Measurements from ENCODE around the gene SNPH.

Gene SNPH

GRCh38 chr20:1337441-1337840, 71.3 kb downstream of the SNPH start:
- TF ChIP-seq NFIC (IDR thresholded peaks at IDR 0.05) = no peak
- TF ChIP-seq, protein P1, sequence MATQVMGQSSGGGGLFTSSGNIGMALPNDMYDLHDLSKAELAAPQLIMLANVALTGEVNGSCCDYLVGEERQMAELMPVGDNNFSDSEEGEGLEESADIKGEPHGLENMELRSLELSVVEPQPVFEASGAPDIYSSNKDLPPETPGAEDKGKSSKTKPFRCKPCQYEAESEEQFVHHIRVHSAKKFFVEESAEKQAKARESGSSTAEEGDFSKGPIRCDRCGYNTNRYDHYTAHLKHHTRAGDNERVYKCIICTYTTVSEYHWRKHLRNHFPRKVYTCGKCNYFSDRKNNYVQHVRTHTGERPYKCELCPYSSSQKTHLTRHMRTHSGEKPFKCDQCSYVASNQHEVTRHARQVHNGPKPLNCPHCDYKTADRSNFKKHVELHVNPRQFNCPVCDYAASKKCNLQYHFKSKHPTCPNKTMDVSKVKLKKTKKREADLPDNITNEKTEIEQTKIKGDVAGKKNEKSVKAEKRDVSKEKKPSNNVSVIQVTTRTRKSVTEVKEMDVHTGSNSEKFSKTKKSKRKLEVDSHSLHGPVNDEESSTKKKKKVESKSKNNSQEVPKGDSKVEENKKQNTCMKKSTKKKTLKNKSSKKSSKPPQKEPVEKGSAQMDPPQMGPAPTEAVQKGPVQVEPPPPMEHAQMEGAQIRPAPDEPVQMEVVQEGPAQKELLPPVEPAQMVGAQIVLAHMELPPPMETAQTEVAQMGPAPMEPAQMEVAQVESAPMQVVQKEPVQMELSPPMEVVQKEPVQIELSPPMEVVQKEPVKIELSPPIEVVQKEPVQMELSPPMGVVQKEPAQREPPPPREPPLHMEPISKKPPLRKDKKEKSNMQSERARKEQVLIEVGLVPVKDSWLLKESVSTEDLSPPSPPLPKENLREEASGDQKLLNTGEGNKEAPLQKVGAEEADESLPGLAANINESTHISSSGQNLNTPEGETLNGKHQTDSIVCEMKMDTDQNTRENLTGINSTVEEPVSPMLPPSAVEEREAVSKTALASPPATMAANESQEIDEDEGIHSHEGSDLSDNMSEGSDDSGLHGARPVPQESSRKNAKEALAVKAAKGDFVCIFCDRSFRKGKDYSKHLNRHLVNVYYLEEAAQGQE (IDR thresholded peaks at IDR 0.05; ENCODE audit: low read depth) = no peak
- TF ChIP-seq MAX (IDR thresholded peaks at IDR 0.05) = no peak
- no peak for TF ChIP-seq ZBTB7A (IDR thresholded peaks at IDR 0.05; ENCODE audit: low read depth)
- no peak for TF ChIP-seq TAF1 (IDR thresholded peaks at IDR 0.05; ENCODE audit: low read depth)
- TF ChIP-seq CEBPB (IDR thresholded peaks at IDR 0.05) = no peak
- no peak for TF ChIP-seq FOXM1 (IDR thresholded peaks at IDR 0.05; ENCODE audit: borderline replicate concordance, low read depth)
- no peak for TF ChIP-seq EGR1 (IDR thresholded peaks at IDR 0.05)
- no peak for TF ChIP-seq USF1 (IDR thresholded peaks at IDR 0.05)

- TF ChIP-seq RAD21 (IDR thresholded peaks at IDR 0.05; ENCODE audit: low read depth) = no peak
- TF ChIP-seq USF1 (IDR thresholded peaks at IDR 0.05) = no peak
- no peak for TF ChIP-seq FOXM1 (IDR thresholded peaks at IDR 0.05; ENCODE audit: borderline replicate concordance, low read depth)
- TF ChIP-seq EP300 (IDR thresholded peaks at IDR 0.05; ENCODE audit: borderline replicate concordance) = no peak
- TF ChIP-seq MAX (IDR thresholded peaks at IDR 0.05) = no peak
- no peak for TF ChIP-seq EGR1 (IDR thresholded peaks at IDR 0.05)
- no peak for TF ChIP-seq CEBPB (IDR thresholded peaks at IDR 0.05)
- no peak for TF ChIP-seq YY1 (IDR thresholded peaks at IDR 0.05; ENCODE audit: low read depth)
- no peak for TF ChIP-seq TEAD4 (IDR thresholded peaks at IDR 0.05)
- TF ChIP-seq TCF12 (IDR thresholded peaks at IDR 0.05; ENCODE audit: low read depth) = no peak
- TF ChIP-seq NFIC (IDR thresholded peaks at IDR 0.05) = no peak
- TF ChIP-seq, protein P1 (IDR thresholded peaks at IDR 0.05; ENCODE audit: low read depth) = no peak
- TF ChIP-seq ZBTB7A (IDR thresholded peaks at IDR 0.05; ENCODE audit: low read depth) = no peak
- no peak for TF ChIP-seq TAF1 (IDR thresholded peaks at IDR 0.05; ENCODE audit: low read depth)
- TF ChIP-seq CREB1 (IDR thresholded peaks at IDR 0.05; ENCODE audit: low read depth) = no peak
Observed at GRCh38 chr20:1338096-1338495, 72.0 kb downstream of the SNPH start.

DNA sequence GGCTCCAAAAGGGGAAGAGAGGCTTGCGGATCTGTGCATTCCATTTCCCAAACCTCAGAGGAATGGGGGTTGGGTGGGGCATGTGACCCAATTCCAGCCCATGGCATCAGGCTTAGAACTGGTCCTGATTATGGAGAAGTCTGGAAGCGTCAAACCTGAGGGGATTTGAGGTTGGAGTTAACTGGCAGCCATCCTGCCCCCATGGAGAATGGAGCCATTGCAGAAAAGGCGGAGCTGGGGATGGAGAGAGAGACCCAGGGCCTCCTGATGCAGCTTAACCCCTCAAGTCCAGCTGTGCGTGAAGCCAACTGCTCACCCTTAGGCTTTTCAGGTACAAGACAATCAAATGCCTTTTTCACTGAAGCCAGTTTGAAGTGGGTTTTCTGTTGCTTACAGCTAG, 72.7 kb downstream of the SNPH start:
- TF ChIP-seq TCF12 (IDR thresholded peaks at IDR 0.05; ENCODE audit: low read depth) (no peak), USF1 (IDR thresholded peaks at IDR 0.05) (0 out of 2 replicates have a peak, but pooled peaks have one; percentile 28)

DNA sequence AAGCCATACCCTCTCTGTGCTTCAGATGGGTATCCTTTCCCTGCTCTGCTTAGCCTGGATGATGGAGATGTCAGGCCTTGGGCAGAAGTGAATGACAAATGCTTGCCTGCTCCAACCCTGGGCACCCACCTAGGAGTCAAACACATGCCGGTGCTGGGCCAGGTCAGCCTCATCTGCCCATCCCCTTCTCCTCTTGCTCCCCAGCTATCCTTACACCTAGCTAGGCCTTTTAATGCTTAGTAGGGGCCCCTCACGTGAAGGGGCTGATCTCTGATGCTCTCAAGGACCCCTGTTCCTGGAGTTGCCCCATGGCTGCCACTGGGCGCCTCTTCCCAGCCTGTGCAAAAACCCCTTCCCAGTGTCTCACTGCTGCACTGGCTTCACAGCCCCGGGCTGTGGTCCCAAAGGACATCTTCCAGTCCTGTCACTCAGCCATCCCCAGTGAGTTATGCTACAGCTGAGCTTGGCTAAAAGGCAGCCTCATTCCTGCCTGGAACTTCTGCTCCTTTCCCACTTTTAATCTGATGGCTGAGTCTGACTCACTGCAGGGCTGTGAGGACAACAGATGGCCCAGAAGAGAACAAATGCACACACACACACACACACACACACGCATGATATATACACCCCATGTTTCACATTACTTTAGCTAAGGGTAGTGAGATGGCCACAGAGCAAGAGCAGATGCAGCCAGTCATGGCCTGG, 75.6 kb downstream of the SNPH start:
- TF ChIP-seq ZBTB7A (IDR thresholded peaks at IDR 0.05; ENCODE audit: low read depth) (no peak), FOXM1 (IDR thresholded peaks at IDR 0.05; ENCODE audit: borderline replicate concordance, low read depth) (no peak), TAF1 (IDR thresholded peaks at IDR 0.05; ENCODE audit: low read depth) (no peak), MAX (IDR thresholded peaks at IDR 0.05) (no peak), CEBPB (IDR thresholded peaks at IDR 0.05) (no peak), USF1 (IDR thresholded peaks at IDR 0.05) (no peak), TCF12 (IDR thresholded peaks at IDR 0.05; ENCODE audit: low read depth) (no peak), EGR1 (IDR thresholded peaks at IDR 0.05) (no peak), CREB1 (IDR thresholded peaks at IDR 0.05; ENCODE audit: low read depth) (no peak), YY1 (IDR thresholded peaks at IDR 0.05; ENCODE audit: low read depth) (no peak), RAD21 (IDR thresholded peaks at IDR 0.05; ENCODE audit: low read depth) (no peak), EP300 (IDR thresholded peaks at IDR 0.05; ENCODE audit: borderline replicate concordance) (no peak)
- TF ChIP-seq, protein P1 (IDR thresholded peaks at IDR 0.05; ENCODE audit: low read depth) = no peak

Measured in Ishikawa (cell line).